Neural cell (in vitro differentiated cells): ENCODE results near the gene ZCRB1. TPM values are rescaled to one million over a fixed set of nuclear protein-coding genes. Genes with fewer than 3 reads are reported as not detected.
A peak's percentile ranks its signal among the peaks of the same experiment; 100 is the strongest.

Experiments
- H2AFZ ChIP-seq: fragments of 200-600, 300-800 bp; sonication (generic), shearing (Covaris generic); 2 replicates; pipeline ENCODE4 v1.6.0; 2014; ENCODE audit warnings: low read depth, mild to moderate bottlenecking, antibody characterized with exemption, low read length, moderate library complexity
- H3F3A ChIP-seq: fragments of 200-600 bp; shearing (Covaris generic); 2 replicates; pipeline ENCODE4 v1.6.1; 2016; ENCODE audit warnings: mild to moderate bottlenecking, moderate library complexity, mixed read lengths, antibody characterized with exemption, low read length; ENCODE audit not compliant: insufficient read depth, poor library complexity, severe bottlenecking
- H3K27ac ChIP-seq: fragments of 200-600, 300-800 bp; sonication (generic), shearing (Covaris generic); 2 replicates; pipeline ENCODE4 v1.5.1; 2014; ENCODE audit warnings: mild to moderate bottlenecking, low read length, moderate library complexity
- H3K27me3 ChIP-seq: fragments of 300-800, 200-600 bp; sonication (generic), shearing (Covaris generic); 2 replicates; pipeline ENCODE4 v1.6.0; 2014; ENCODE audit warnings: mild to moderate bottlenecking, low read depth, low read length, moderate library complexity; ENCODE audit not compliant: insufficient read depth
- H3K36me3 ChIP-seq: fragments of 300-800, 200-600 bp; sonication (generic), shearing (Covaris generic); 2 replicates; pipeline ENCODE4 v1.5.1; 2014; ENCODE audit warnings: mild to moderate bottlenecking, antibody characterized with exemption, low read length, moderate library complexity; ENCODE audit not compliant: insufficient read depth
- H3K4me2 ChIP-seq: fragments of 300-800, 200-600 bp; sonication (generic), shearing (Covaris generic); 2 replicates; pipeline ENCODE4 v1.6.0; 2014; ENCODE audit warnings: mild to moderate bottlenecking, low read length
- H3K4me3 ChIP-seq: fragments of 300-800, 200-600 bp; sonication (generic), shearing (Covaris generic); 2 replicates; pipeline ENCODE4 v1.5.1; 2014; ENCODE audit warnings: mild to moderate bottlenecking, low read length, moderate library complexity
- H3K79me2 ChIP-seq: fragments of 200-600 bp; shearing (Covaris generic); replicated peaks from 2 replicates; pipeline ENCODE4 v1.6.0; 2014; ENCODE audit warnings: mild to moderate bottlenecking, low read length, moderate library complexity; ENCODE audit not compliant: insufficient read depth
- H3K9ac ChIP-seq: fragments of 300-800, 200-600 bp; sonication (generic), shearing (Covaris generic); 2 replicates; pipeline ENCODE4 v1.6.1; 2016; ENCODE audit warnings: mild to moderate bottlenecking, low read length, mixed read lengths
- H3K9me2 ChIP-seq: fragments of 200-600 bp; shearing (Covaris generic); 2 replicates; pipeline ENCODE4 v1.6.1; 2016; ENCODE audit warnings: mild to moderate bottlenecking, low read length, mixed read lengths; ENCODE audit not compliant: insufficient read depth
- H3K9me3 ChIP-seq: fragments of 200-600, 300-800 bp; sonication (generic), shearing (Covaris generic); 2 replicates; pipeline ENCODE4 v1.6.1; 2016; ENCODE audit warnings: mild to moderate bottlenecking, mixed run types, low read length, moderate library complexity, mixed read lengths
- H4K20me1 ChIP-seq: fragments of 200-600 bp; shearing (Covaris generic); 2 replicates; pipeline ENCODE4 v1.6.1; 2016; ENCODE audit warnings: mild to moderate bottlenecking, mixed run types; ENCODE audit not compliant: insufficient read depth
- CTCF ChIP-seq: fragments of 450-650 bp; IDR thresholded peaks from 2 replicates; pipeline ENCODE4 v1.5.1; 2014; ENCODE audit warnings: antibody characterized with exemption, mild to moderate bottlenecking, moderate library complexity; ENCODE audit not compliant: poor library complexity, severe bottlenecking
- EP300 ChIP-seq: fragments of 450-650 bp; conservative IDR thresholded peaks from 2 replicates; pipeline ENCODE4 v1.6.1; 2014; ENCODE audit warnings: antibody characterized with exemption, mild to moderate bottlenecking, moderate library complexity; ENCODE audit not compliant: poor library complexity, severe bottlenecking
- EZH2 ChIP-seq: fragments of 200-600, 300-800 bp; shearing (Covaris generic), sonication (generic); IDR thresholded peaks from 2 replicates; pipeline ENCODE4 v1.6.1; 2014; ENCODE audit warnings: antibody characterized with exemption, low read length, borderline replicate concordance, mild to moderate bottlenecking; ENCODE audit not compliant: insufficient read depth, poor library complexity, severe bottlenecking
- MXI1 ChIP-seq: fragments of 450-650 bp; conservative IDR thresholded peaks from 2 replicates; pipeline ENCODE4 v1.6.1; 2014; ENCODE audit warnings: antibody characterized with exemption, mild to moderate bottlenecking; ENCODE audit not compliant: poor library complexity, severe bottlenecking
- POLR2AphosphoS5 ChIP-seq: IDR thresholded peaks from 2 replicates; pipeline ENCODE4 v1.6.1; 2012
- RAD21 ChIP-seq: fragments of 450-650 bp; conservative IDR thresholded peaks from 2 replicates; pipeline ENCODE4 v1.6.1; 2014; ENCODE audit warnings: antibody characterized with exemption, mild to moderate bottlenecking, moderate library complexity
- REST ChIP-seq: IDR thresholded peaks from 2 replicates; pipeline ENCODE4 v1.6.1; 2012; ENCODE audit warnings: borderline replicate concordance
- SMC3 ChIP-seq: fragments of 450-650 bp; conservative IDR thresholded peaks from 2 replicates; pipeline ENCODE4 v1.6.1; 2014; ENCODE audit warnings: antibody characterized with exemption, mild to moderate bottlenecking, moderate library complexity; ENCODE audit not compliant: poor library complexity
- TAF1 ChIP-seq: IDR thresholded peaks from 2 replicates; pipeline ENCODE4 v1.6.1; 2012; ENCODE audit warnings: low read depth
- polyA plus RNA-seq: library from polyadenylated mRNA; depleted of rRNA; stranded (reverse); fragments of >200 nt; gene quantifications from 2 replicates; pipeline ENCODE4 v1.2.3, GENCODE V29; 2014

The ZCRB1 gene
- polyA plus RNA-seq, 1 donor from 2014 or later, result 83.9 TPM

GRCh38 chr12:42327227-42327590, 1.3 kb upstream of the ZCRB1 start:
- TF ChIP-seq TAF1 (no peak), EZH2 (no peak), REST (no peak), CTCF (no peak), SMC3 (no peak), EP300 (no peak), MXI1 (no peak), RAD21 (no peak)
- peak overlapping the region; percentile 92 for H3K4me3 ChIP-seq
- H3K9ac ChIP-seq, result peak overlapping the region; percentile 94
- peaks cover 62% of the 10 kb centered on the region for H3K79me2 ChIP-seq
- no peaks in the 10 kb centered on the region for H3K36me3 ChIP-seq
- no peaks in the 10 kb centered on the region for H3K27me3 ChIP-seq
- H3K27ac ChIP-seq, result no peak overlapping the region
- no peak overlapping the region for H2AFZ ChIP-seq
- no peaks in the 10 kb centered on the region for H4K20me1 ChIP-seq
- H3K9me2 ChIP-seq, result no peaks in the 10 kb centered on the region
- H3K9me3 ChIP-seq, result no peaks in the 10 kb centered on the region
- peak overlapping the region; percentile 86 for H3K4me2 ChIP-seq
- no peaks in the 10 kb centered on the region for H3F3A ChIP-seq

GRCh38 chr12:42326541-42327226, 790 bp upstream of the ZCRB1 start:
- Histone ChIP-seq H3K27ac (peak overlapping the region; percentile 79), H3K9me3 (no peaks in the 10 kb centered on the region), H3K36me3 (no peaks in the 10 kb centered on the region), H3K27me3 (no peaks in the 10 kb centered on the region), H3K4me3 (peak overlapping the region; percentile 92), H2AFZ (peak overlapping the region; percentile 100), H3K9ac (peak overlapping the region; percentile 94), H3K79me2 (peaks cover 57% of the 10 kb centered on the region), H4K20me1 (no peaks in the 10 kb centered on the region), H3K9me2 (no peaks in the 10 kb centered on the region), H3F3A (no peaks in the 10 kb centered on the region), H3K4me2 (peak overlapping the region; percentile 86)
- TF ChIP-seq CTCF (no peak), RAD21 (no peak), TAF1 (no peak), REST (no peak), EP300 (no peak), POLR2AphosphoS5 (no peak), MXI1 (no peak), SMC3 (no peak), EZH2 (no peak)
